ENCODE data around the gene FAM20C. TPM values are rescaled to one million over a fixed set of nuclear protein-coding genes. Genes with fewer than 3 reads are reported as not detected.

FAM20C gene
- total and polyA plus RNA-seq, 2 of the 8 experiments (the other 6 are each of a cell fraction or from before 2014, with no cell fraction given): 9.5 to 34.8 TPM

- Histone ChIP-seq H2BK12ac (ENCODE audit: low read depth, low read length) (no peak overlapping the region), H4K20me1 (replicated peaks in 1 of 2; ENCODE audit: control insufficient read depth in 1 of 2, insufficient read depth in 2 of 2, low read length in 2 of 2) (no peaks in the 10 kb centered on the region), H3K36me3 (ENCODE audit: control insufficient read depth in 2 of 4, insufficient read depth in 4 of 4, low read length in 3 of 4) (peaks cover 5 to 65% (median 31%) of the 10 kb centered on the region in 4 experiments; a peak in 6 of 8 replicates), H3K4ac (replicated peaks; ENCODE audit: insufficient read length, low read depth, low read length) (no peak overlapping the region), H3K79me1 (ENCODE audit: low read depth, low read length) (0 out of 2 replicates have a peak, but pooled peaks cover 2% of the 10 kb centered on the region), H2BK15ac (ENCODE audit: low read length) (no peak overlapping the region), H3K23me2 (ENCODE audit: low read depth, low read length) (no peaks in the 10 kb centered on the region), H3K4me2 (ENCODE audit: insufficient read depth in 1 of 2, low read depth in 2 of 2, low read length in 2 of 2) (no peak overlapping the region), H2AFZ (ENCODE audit: low read length) (no peak overlapping the region), H3K14ac (ENCODE audit: insufficient read length) (no peak overlapping the region), H3K4me3 (ENCODE audit: extremely low read depth in 1 of 4, insufficient read depth in 2 of 4, low read depth in 3 of 4, low read length in 4 of 4) (no peak overlapping the region), H3K9me3 (ENCODE audit: insufficient read depth in 2 of 2, low read depth in 1 of 2, low read length in 1 of 2) (peaks cover 65 to 95% of the 10 kb centered on the region in 2 experiments), H2AK5ac (ENCODE audit: low read depth, low read length) (no peak overlapping the region), H3K27ac (ENCODE audit: low read depth, low read length) (no peak overlapping the region), H3K56ac (replicated peaks; ENCODE audit: insufficient read length, low read depth, low read length) (no peak overlapping the region), H3K9ac (replicated peaks in 1 of 4; ENCODE audit: extremely low read depth in 1 of 4, low read depth in 3 of 4, low read length in 3 of 4) (no peak overlapping the region), H2BK5ac (ENCODE audit: low read depth, low read length) (no peak overlapping the region), H2BK20ac (ENCODE audit: low read length) (no peak overlapping the region), H4K8ac (ENCODE audit: extremely low read depth, insufficient read depth, low read length) (no peak overlapping the region), H4K91ac (replicated peaks; ENCODE audit: insufficient read length, low read length) (no peak overlapping the region), H2BK120ac (replicated peaks; ENCODE audit: low read depth, low read length) (no peak overlapping the region), H4K5ac (ENCODE audit: insufficient read length, low read depth, low read length) (no peak overlapping the region), H3K27me3 (replicated peaks in 1 of 4; ENCODE audit: control insufficient read depth in 3 of 4, extremely low read depth in 1 of 4, insufficient read depth in 3 of 4, low read length in 3 of 4) (peaks cover 0 to 2% (median 0%) of the 10 kb centered on the region in 4 experiments; a peak in 1 of 7 replicates), H3K23ac (ENCODE audit: insufficient read length) (no peak overlapping the region), H3K79me2 (ENCODE audit: control insufficient read depth in 1 of 2, insufficient read depth in 2 of 2, low read length in 2 of 2) (no peaks in the 10 kb centered on the region), H3K18ac (ENCODE audit: extremely low read depth, low read length) (no peak overlapping the region), H3K4me1 (replicated peaks in 1 of 4; ENCODE audit: control insufficient read depth in 3 of 4, insufficient read depth in 4 of 4, low read length in 3 of 4) (no peaks in the 10 kb centered on the region)
- no peak for TF ChIP-seq ATF2 (IDR thresholded peaks at IDR 0.05; ENCODE audit: low read length)
- POLR2A ChIA-PET (ENCODE audit: partially characterized antibody): no interaction called here
- 93% methylated on average over 43 of the region's 44 CpGs; no CpG with 5 or more reads in 1 of the 2 experiments for WGBS, 2 experiments (ENCODE audit: extremely low coverage in 1 of 2, insufficient coverage in 1 of 2, insufficient read length in 1 of 2, insufficient replicate concordance in 2 of 2, low coverage in 1 of 2, low lambda C conversion rate in 2 of 2, missing lambda C conversion rate in 1 of 2)
- DNase-seq (ENCODE audit: low read depth in 1 of 2, low spot score in 2 of 2): no peak
- CTCF ChIA-PET (ENCODE audit: partially characterized antibody): no interaction called here
- FAIRE-seq: no peak
These were observed 67.5 kb downstream of the FAM20C start for GRCh38 chr7:259751-260405.
